Bronchial epithelial cell (primary cell): ENCODE data around the gene ZNF862. TPM values are rescaled to one million over a fixed set of nuclear protein-coding genes. Genes with fewer than 3 reads are reported as not detected.
A peak's percentile ranks its signal among the peaks of the same experiment; 100 is the strongest.

Experiments used
- DNase-seq: peaks from one replicate; pipeline ENCODE4 v3.0.0-alpha.2; 2010; ENCODE audit warnings: low read depth
- FAIRE-seq: peaks from 2 replicates; lab custom pipeline; 2011; peaks lifted over from hg19 to GRCh38; lab: Jason Lieb, UNC
- H3K27me3 ChIP-seq: 2 replicates; pipeline ENCODE4 v1.5.1; 2011; ENCODE audit warnings: low read length; ENCODE audit not compliant: control insufficient read depth, insufficient read depth
- H3K36me3 ChIP-seq: 2 replicates; pipeline ENCODE4 v1.5.1; 2011; ENCODE audit warnings: low read length; ENCODE audit not compliant: control insufficient read depth, insufficient read depth
- H3K4me3 ChIP-seq: 2 replicates; pipeline ENCODE4 v1.5.1; 2011; ENCODE audit warnings: mild to moderate bottlenecking, low read depth, low read length, control low read depth
- total RNA-seq: library from RNA; depleted of rRNA; stranded (reverse); fragments of >200 nt; gene quantifications from 2 replicates; pipeline ENCODE4 v1.2.1, GENCODE V29; 2014
- TF ChIP-seq, protein P1 (sequence below): IDR thresholded peaks from 2 replicates; pipeline ENCODE4 v1.5.1; 2011; ENCODE audit warnings: mild to moderate bottlenecking, moderate library complexity, low read length, control low read depth, inconsistent platforms; ENCODE audit not compliant: insufficient read depth, severe bottlenecking

Gene ZNF862
- total RNA-seq, 1 donor from 2014 or later: 5.0 TPM

DNA sequence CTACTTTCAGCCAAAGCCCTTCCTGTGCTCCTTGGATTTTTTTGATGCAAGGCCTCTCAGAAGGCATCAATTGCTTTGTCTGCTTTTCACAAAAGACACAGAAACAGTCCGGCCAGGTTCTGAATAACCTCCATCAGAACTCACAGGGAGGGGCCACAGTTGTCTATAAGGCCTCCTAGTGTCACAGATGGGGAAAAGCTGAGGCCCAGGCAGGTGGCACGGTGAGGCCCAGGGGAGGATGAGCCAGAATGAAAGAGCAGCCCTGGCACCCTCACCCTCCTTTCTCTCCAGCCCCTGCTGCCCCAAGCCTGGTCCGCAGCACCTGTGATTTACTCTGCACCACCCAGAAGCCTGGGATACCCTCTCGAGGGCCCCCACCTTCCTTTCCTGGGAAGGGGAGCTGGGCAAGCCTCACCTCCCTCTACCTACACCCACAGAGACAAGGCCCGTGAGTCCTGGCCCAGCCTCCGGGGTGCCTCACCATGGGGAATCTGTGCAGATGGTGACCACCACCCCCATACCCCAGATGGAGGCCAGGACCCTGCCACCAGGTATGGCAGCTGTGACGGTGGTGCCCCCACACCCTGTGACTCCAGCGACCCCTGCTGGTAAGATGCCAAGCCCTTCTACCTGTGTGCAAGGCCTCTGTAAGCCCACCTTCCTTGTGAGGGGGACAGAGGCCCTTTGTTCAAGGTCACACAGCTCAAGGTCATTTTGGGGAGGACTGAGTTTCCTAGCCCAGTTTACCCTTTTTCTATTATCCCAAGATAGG, 38.6 kb upstream of the ZNF862 start:
- TF ChIP-seq, protein P1, sequence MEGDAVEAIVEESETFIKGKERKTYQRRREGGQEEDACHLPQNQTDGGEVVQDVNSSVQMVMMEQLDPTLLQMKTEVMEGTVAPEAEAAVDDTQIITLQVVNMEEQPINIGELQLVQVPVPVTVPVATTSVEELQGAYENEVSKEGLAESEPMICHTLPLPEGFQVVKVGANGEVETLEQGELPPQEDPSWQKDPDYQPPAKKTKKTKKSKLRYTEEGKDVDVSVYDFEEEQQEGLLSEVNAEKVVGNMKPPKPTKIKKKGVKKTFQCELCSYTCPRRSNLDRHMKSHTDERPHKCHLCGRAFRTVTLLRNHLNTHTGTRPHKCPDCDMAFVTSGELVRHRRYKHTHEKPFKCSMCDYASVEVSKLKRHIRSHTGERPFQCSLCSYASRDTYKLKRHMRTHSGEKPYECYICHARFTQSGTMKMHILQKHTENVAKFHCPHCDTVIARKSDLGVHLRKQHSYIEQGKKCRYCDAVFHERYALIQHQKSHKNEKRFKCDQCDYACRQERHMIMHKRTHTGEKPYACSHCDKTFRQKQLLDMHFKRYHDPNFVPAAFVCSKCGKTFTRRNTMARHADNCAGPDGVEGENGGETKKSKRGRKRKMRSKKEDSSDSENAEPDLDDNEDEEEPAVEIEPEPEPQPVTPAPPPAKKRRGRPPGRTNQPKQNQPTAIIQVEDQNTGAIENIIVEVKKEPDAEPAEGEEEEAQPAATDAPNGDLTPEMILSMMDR: peak; percentile 48
- Histone ChIP-seq H3K4me3 (no peak overlapping the region), H3K27me3 (no peaks in the 10 kb centered on the region), H3K36me3 (no peaks in the 10 kb centered on the region)
- FAIRE-seq (peak; percentile 80), DNase-seq (no peak)

DNA sequence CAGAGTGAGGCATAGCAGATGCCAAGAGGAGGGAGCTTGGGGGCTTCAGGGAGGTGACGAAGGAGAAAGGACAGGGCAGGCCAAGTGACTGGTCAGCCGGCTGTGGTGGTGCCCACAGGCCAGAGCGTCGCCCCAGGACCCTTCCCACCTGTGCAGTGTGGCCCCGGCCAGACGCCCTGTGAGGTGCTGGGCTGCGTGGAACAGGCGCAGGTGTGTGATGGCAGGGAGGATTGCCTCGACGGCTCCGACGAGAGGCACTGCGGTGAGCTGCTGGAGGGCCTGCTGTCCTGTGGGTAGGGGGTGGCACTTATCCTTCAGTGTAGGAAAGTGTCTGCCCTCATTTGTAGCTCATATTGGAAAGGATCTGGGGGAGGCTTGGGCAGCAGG, 38.0 kb upstream of the ZNF862 start:
- no peak for FAIRE-seq
- H3K36me3 ChIP-seq: no peaks in the 10 kb centered on the region
- no peaks in the 10 kb centered on the region for H3K27me3 ChIP-seq
- DNase-seq: no peak
- no peak overlapping the region for H3K4me3 ChIP-seq
- TF ChIP-seq, protein P1: no peak

DNA sequence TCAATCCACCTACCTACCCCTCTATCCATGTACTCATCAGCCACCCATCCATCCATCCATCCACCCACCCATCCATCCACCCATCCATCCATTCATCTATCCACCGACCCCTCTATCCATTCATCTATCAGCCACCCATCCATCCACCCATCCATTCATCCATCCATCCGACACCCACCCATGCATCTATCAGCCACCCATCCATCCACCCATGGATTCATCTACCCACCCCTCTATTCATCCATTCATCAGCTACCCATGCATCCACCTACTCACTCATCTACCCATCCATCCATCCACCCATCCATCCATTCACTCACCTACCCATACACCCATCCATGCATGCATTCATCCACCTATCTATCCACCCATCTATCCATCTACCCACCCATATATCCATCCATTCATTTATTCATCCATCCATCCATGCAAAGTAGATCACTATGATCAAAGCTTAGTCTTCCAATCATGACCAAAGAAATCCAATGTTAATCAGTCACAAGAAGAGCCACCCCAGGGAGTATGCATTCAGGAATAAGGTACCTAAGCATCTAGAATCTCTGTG, 37.1 kb upstream of the ZNF862 start:
- H3K27me3 ChIP-seq: no peaks in the 10 kb centered on the region
- FAIRE-seq (peak; percentile 92), DNase-seq (no peak)
- H3K4me3 ChIP-seq: no peak overlapping the region
- TF ChIP-seq, protein P1: no peak
- no peaks in the 10 kb centered on the region for H3K36me3 ChIP-seq

DNA sequence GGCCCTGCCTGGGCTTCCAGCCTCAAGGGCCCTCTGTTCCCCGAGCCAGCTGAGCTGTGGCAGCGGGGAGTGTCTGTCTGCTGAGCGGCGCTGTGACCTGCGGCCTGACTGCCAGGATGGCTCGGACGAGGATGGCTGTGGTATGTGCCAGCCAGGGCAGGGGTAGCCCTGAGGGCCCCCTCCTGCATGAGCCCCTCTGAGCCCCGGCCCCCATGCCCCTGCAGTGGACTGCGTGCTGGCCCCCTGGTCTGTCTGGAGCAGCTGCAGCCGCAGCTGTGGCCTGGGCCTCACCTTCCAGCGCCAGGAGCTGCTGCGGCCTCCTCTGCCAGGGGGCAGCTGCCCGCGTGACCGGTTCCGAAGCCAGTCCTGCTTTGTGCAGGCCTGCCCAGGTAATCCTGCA, 36.4 kb upstream of the ZNF862 start:
- Histone ChIP-seq H3K27me3 (no peaks in the 10 kb centered on the region), H3K36me3 (no peaks in the 10 kb centered on the region), H3K4me3 (no peak overlapping the region)
- no peak for FAIRE-seq
- TF ChIP-seq, protein P1: no peak
- DNase-seq: no peak

DNA sequence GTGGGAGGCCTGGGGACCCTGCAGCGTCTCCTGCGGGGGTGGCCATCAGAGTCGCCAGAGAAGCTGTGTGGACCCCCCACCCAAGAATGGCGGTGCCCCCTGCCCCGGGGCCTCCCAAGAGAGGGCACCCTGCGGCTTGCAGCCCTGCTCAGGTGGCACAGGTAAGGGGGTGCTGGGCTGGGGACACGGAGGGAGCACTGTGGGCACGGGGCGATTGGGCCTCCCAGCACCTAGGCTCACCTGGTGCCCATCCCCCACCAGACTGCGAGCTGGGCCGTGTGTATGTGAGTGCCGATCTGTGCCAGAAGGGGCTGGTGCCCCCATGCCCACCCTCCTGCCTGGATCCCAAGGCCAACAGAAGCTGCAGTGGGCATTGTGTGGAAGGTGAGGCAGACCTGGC, 35.2 kb upstream of the ZNF862 start:
- DNase-seq: no peak
- TF ChIP-seq, protein P1: no peak
- H3K27me3 ChIP-seq: no peaks in the 10 kb centered on the region
- no peaks in the 10 kb centered on the region for H3K36me3 ChIP-seq
- H3K4me3 ChIP-seq: no peak overlapping the region
- FAIRE-seq: no peak

DNA sequence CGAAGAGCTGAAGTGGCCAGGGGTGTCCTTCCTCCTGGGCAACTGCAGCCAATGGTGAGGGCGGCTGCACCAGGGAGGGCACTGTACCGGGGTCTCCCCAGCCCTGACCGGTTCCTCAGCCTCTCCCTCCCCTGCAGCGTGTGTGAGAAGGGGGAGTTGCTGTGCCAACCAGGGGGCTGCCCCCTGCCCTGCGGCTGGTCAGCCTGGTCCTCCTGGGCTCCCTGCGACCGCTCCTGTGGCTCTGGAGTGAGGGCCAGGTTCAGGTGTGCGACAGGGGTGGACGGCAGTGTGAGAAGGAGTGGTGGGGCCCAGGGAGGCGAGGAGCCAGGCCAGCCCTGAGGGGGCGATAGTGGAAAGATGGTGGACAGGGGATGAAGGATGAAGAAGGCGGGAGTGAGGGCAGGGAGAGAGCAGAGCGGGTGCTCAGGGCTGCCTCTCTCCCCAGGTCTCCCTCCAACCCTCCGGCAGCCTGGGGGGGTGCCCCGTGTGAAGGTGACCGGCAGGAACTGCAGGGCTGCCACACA, 34.6 kb upstream of the ZNF862 start:
- no peak overlapping the region for H3K4me3 ChIP-seq
- H3K27me3 ChIP-seq: no peaks in the 10 kb centered on the region
- no peak for DNase-seq
- TF ChIP-seq, protein P1: no peak
- FAIRE-seq: no peak
- no peaks in the 10 kb centered on the region for H3K36me3 ChIP-seq
